Gastrocnemius medialis (tissue), 4 donors: ENCODE measurements around the gene SLC10A7.
A peak's percentile ranks its signal among the peaks of the same experiment; 100 is the strongest.

Experiments used
- CTCF ChIP-seq, 5 experiments: fragments of 450-650 bp in 3 of 5; fragments of 200-600 bp in 2 of 5; sonication (generic) in 2 of 5; IDR thresholded peaks in 4 of 5; conservative IDR thresholded peaks in 1 of 5; 1 replicate in 4 of 5; 2 replicates in 1 of 5; pipeline ENCODE4 v1.5.1; 2016 to 2019; ENCODE audit warnings: antibody characterized with exemption in 5 of 5, mild to moderate bottlenecking in 3 of 5, moderate library complexity in 3 of 5
- POLR2A ChIP-seq, 2 donors: fragments of 450-650 bp; IDR thresholded peaks; one replicate each; pipeline ENCODE4 v1.6.1; 2017; ENCODE audit warnings: antibody characterized with exemption in 2 of 2, mild to moderate bottlenecking in 2 of 2, moderate library complexity in 2 of 2

- TF ChIP-seq POLR2A (IDR thresholded peaks at IDR 0.05) (no peak), CTCF (IDR thresholded peaks at IDR 0.05 in 4 of 5, conservative IDR thresholded peaks at IDR 0.05 in 1 of 5) (peak in 2 of 5 experiments; percentile 24 to 39)
Observed at GRCh38 chr4:146243141-146243882, 278.4 kb downstream of the SLC10A7 start.
